ENCODE measurements around the gene JSRP1.

- TF ChIP-seq CTCF (tag by site-specific recombination; IDR thresholded peaks at IDR 0.05) (no peak), ZNF146 (tag by site-specific recombination; IDR thresholded peaks at IDR 0.05) (no peak), ZSCAN5A (tag by site-specific recombination; IDR thresholded peaks at IDR 0.05) (no peak), SP2 (tag by site-specific recombination; IDR thresholded peaks at IDR 0.05) (no peak), REST (tag by site-specific recombination; IDR thresholded peaks at IDR 0.05) (no peak), ZNF18 (tag by site-specific recombination; IDR thresholded peaks at IDR 0.05) (no peak), PATZ1 (tag by site-specific recombination; IDR thresholded peaks at IDR 0.05) (no peak)
These were observed 11.7 kb downstream of the JSRP1 start for GRCh38 chr19:2244486-2244885.

Measured in HEK293 (cell line).